ENCODE results near the gene SPTBN5.

The SPTBN5 gene

GRCh38 chr15:41893422-41894250, at the start of gene SPTBN5:
Gene SPTBN5, minus strand, starts transcription at chr15:41894053. Its CDS starts 556 bp downstream, at chr15:41893497.
- no peak for DNase-seq (ENCODE audit: low read depth)

- DNase-seq (ENCODE audit: low read depth), result no peak
Observed at GRCh38 chr15:41942886-41943285, 49.0 kb upstream of the SPTBN5 start.

- DNase-seq (ENCODE audit: low read depth), result no peak
Observed at GRCh38 chr15:41941644-41942415, 48.0 kb upstream of the SPTBN5 start.

- DNase-seq (ENCODE audit: low read depth), result peak; percentile 86
Observed at GRCh38 chr15:41940441-41940857, 46.6 kb upstream of the SPTBN5 start.

GRCh38 chr15:41939986-41940385, 46.1 kb upstream of the SPTBN5 start:
- no peak for DNase-seq (ENCODE audit: low read depth)

GRCh38 chr15:41937568-41937923, 43.7 kb upstream of the SPTBN5 start:
- DNase-seq (ENCODE audit: low read depth), result no peak

GRCh38 chr15:41936649-41937567, 43.1 kb upstream of the SPTBN5 start:
- DNase-seq (ENCODE audit: low read depth), result no peak

GRCh38 chr15:41936155-41936554, 42.3 kb upstream of the SPTBN5 start:
- DNase-seq (ENCODE audit: low read depth), result no peak

- no peak for DNase-seq (ENCODE audit: low read depth)
Observed at GRCh38 chr15:41935566-41936020, 41.7 kb upstream of the SPTBN5 start.

- DNase-seq (ENCODE audit: low read depth), result no peak
Observed at GRCh38 chr15:41934843-41935242, 41.0 kb upstream of the SPTBN5 start.

GRCh38 chr15:41933771-41934170, 39.9 kb upstream of the SPTBN5 start:
- no peak for DNase-seq (ENCODE audit: low read depth)

GRCh38 chr15:41933326-41933725, 39.5 kb upstream of the SPTBN5 start:
- no peak for DNase-seq (ENCODE audit: low read depth)

- DNase-seq (ENCODE audit: low read depth), result no peak
Observed at GRCh38 chr15:41932511-41933289, 38.8 kb upstream of the SPTBN5 start.

- DNase-seq (ENCODE audit: low read depth), result no peak
Observed at GRCh38 chr15:41932101-41932500, 38.2 kb upstream of the SPTBN5 start.

GRCh38 chr15:41930867-41931222, 37.0 kb upstream of the SPTBN5 start:
- no peak for DNase-seq (ENCODE audit: low read depth)

GRCh38 chr15:41930221-41930866, 36.5 kb upstream of the SPTBN5 start:
- peak; percentile 96 for DNase-seq (ENCODE audit: low read depth)

- DNase-seq (ENCODE audit: low read depth), result no peak
Observed at GRCh38 chr15:41928637-41929620, 35.1 kb upstream of the SPTBN5 start.

GRCh38 chr15:41928100-41928499, 34.2 kb upstream of the SPTBN5 start:
- DNase-seq (ENCODE audit: low read depth), result no peak

- DNase-seq (ENCODE audit: low read depth), result no peak
Observed at GRCh38 chr15:41927536-41927935, 33.7 kb upstream of the SPTBN5 start.
